GM13976 (cell line): ENCODE measurements around the gene SPAG17.

ENCODE experiments used
- DNase-seq: peaks from one replicate; pipeline ENCODE4 v3.0.0; 2012; ENCODE audit warnings: low spot score
- CTCF ChIP-seq: IDR thresholded peaks from 2 replicates; pipeline ENCODE4 v1.5.1; 2012; ENCODE audit warnings: borderline replicate concordance, mild to moderate bottlenecking; ENCODE audit not compliant: insufficient read depth; ENCODE audit errors: extremely low read depth, missing control alignments, control extremely low read depth
- in situ Hi-C: fragments of 300-500 bp; cut with MboI; formaldehyde crosslinking; loops from one replicate; pipeline ENCODE4 v1.12.0; 2022; ENCODE audit warnings: low sequenced_read_pairs, mixed read lengths, inconsistent platforms; ENCODE audit not compliant: unreplicated experiment

The SPAG17 gene

DNA sequence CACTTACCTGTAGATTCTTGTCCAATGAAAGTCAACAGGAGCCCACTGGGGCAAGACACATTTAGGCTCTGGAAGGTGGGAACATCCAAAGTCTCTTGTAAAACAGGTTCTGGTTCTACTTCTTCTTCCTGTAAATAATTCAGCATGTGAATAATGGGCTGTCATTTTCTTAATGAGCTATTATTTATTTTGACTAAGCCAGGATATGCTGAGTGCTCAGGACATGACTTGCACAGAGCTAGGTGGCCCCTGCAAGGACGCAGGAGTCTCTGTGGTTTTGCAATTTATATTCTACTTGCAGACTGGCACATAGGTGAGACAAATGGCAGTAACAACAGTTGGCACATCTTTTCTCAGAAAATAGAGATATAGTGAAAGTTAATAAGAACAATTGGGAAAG, 156.8 kb downstream of the SPAG17 start:
- TF ChIP-seq CTCF, result no peak
- in situ Hi-C loops, result no loop called here
- DNase-seq, result no peak

DNA sequence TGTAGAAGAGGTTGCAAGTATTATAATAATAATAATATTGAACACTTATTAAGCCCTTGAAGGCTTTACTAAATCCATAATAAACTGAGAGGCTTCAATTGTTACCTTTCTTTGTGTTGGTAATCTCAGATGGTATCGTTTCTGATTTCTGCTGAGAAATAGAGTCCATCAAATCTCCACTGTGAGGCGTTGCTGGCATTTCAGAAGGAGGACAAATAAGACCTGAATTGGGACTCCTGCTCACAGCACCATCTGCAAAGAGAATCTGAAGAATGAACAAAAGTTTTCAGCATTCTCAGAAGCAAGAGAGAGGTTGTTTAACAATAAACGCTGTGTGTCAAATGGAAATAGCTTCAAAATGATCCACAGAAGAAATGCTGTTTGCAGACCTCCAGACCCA, 161.8 kb downstream of the SPAG17 start:
- in situ Hi-C loops, result no loop called here
- DNase-seq, result no peak

DNA sequence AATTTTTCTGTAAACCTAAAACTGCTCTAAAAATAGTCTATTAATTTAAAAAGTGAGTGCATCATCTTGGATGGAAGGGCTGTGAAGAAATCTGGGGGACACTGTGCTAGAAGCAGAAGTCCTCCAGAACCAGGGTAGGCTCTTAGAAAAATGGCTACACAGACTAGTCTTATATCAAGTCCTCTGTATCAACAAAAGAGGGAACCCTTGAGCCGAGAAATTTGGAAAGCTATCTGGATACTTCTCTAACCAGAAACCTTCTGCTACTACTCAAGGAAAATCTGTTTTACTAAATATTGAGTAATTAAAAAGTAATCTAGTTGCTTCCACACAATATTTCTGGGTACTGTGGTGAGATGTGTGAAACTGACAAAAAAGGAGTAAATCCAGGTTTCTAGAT, 163.4 kb downstream of the SPAG17 start:
- TF ChIP-seq CTCF, result no peak
- DNase-seq, result no peak
- in situ Hi-C loops, result no loop called here

More for the DNA sequence above, 161.8 kb downstream of the SPAG17 start:
- no peak for TF ChIP-seq CTCF

DNA sequence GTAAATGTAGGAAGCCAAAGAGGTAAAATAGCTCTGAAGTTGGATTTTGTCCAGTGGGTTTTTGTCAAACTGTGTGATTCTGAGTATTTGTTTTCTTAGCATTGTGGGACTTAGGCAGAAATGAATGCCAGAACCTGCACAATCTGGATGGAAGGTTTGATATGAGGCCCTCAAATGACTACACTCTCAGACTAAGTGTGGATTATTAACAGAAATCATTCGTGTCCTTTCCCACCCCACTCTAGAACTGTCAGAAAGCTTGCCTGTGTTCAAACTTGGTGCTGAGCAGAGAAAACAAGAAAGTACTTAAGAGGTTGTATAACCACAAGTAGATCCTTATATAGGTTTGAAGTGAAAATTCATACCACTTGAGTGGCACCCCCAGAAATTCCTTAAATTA, 167.0 kb downstream of the SPAG17 start:
- TF ChIP-seq CTCF, result no peak
- DNase-seq, result no peak
- in situ Hi-C loops, result no loop called here

GRCh38 chr1:118013938-118014337, 171.1 kb downstream of the SPAG17 start:
- no peak for DNase-seq
- TF ChIP-seq CTCF, result no peak
- in situ Hi-C loops, result no loop called here

DNA sequence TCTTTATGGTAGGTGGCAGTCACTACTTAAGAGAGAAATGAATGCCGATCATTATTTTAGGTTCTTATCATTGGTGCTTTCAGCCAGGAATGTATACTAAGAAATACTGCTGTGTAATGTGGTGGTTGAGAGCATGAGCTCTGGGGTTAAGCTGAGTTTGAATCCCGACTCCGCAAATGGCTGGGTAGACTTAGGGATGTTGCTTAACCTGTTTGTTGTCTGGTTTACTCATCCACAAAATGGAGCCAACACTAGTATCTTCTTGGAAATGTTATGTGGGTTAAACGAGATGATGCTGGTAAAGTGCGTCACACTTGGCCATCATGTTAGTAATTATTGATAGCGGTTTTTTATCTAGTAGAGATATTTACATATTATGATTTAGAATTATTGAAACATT, 171.7 kb downstream of the SPAG17 start:
- no peak for TF ChIP-seq CTCF
- DNase-seq, result no peak
- in situ Hi-C loops, result no loop called here
